ENCODE data around the gene PIK3AP1. TPM values are rescaled to one million over a fixed set of nuclear protein-coding genes. Genes with fewer than 3 reads are reported as not detected.

The PIK3AP1 gene
- total RNA-seq, 4 donors from 2014 or later: 1.4 to 3.2 (median 2.8) TPM

DNA sequence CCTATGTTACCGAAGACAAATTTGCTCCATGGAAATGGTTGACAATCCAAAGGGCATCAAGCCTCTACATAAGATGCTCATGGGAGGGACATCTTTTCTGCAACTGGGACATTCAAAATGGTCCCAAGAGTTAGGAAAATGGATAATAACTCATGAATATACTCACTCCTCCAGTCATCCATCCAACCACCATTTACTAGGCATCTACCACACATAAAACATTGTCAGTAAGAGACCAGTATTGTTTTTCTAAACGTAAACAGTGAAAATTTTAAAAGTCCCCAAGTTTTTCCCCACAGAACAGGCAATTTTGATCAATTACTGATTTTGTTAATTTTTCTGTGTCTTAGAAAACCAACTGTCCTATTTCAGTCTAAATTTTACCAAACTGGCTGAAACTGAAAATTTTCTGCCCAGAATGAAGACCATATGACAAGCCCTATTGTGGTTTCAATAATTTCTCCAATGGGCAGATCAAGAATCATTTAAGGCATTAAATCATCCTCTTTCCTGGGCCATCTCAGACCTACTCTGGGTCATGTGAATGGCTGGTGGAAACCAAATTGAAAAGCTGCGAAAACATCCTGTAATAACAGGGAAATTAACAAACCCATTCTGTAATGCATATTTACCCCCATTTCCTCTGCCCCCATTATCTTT, 24.2 kb downstream of the PIK3AP1 start:
- in situ Hi-C loops (cut with MboI; ENCODE audit: low sequenced_read_pairs in 4 of 4): no loop called here
- H3K4me1 ChIP-seq: no peaks in the 10 kb centered on the region
- H3K36me3 ChIP-seq: no peaks in the 10 kb centered on the region
- no peak overlapping the region for H3K4me3 ChIP-seq
- no peak for TF ChIP-seq POLR2A (IDR thresholded peaks at IDR 0.05)
- TF ChIP-seq, protein P1, sequence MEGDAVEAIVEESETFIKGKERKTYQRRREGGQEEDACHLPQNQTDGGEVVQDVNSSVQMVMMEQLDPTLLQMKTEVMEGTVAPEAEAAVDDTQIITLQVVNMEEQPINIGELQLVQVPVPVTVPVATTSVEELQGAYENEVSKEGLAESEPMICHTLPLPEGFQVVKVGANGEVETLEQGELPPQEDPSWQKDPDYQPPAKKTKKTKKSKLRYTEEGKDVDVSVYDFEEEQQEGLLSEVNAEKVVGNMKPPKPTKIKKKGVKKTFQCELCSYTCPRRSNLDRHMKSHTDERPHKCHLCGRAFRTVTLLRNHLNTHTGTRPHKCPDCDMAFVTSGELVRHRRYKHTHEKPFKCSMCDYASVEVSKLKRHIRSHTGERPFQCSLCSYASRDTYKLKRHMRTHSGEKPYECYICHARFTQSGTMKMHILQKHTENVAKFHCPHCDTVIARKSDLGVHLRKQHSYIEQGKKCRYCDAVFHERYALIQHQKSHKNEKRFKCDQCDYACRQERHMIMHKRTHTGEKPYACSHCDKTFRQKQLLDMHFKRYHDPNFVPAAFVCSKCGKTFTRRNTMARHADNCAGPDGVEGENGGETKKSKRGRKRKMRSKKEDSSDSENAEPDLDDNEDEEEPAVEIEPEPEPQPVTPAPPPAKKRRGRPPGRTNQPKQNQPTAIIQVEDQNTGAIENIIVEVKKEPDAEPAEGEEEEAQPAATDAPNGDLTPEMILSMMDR (IDR thresholded peaks at IDR 0.05 in 4 of 5, conservative IDR thresholded peaks at IDR 0.05 in 1 of 5): no peak
- no peak for DNase-seq
- no peak overlapping the region for H3K27ac ChIP-seq
- no peak for ATAC-seq
- H3K27me3 ChIP-seq: no peaks in the 10 kb centered on the region
- intact Hi-C loops (cut with DNase I; ENCODE audit: low total_unique reads): no loop called here
- H3K9me3 ChIP-seq: no peaks in the 10 kb centered on the region

DNA sequence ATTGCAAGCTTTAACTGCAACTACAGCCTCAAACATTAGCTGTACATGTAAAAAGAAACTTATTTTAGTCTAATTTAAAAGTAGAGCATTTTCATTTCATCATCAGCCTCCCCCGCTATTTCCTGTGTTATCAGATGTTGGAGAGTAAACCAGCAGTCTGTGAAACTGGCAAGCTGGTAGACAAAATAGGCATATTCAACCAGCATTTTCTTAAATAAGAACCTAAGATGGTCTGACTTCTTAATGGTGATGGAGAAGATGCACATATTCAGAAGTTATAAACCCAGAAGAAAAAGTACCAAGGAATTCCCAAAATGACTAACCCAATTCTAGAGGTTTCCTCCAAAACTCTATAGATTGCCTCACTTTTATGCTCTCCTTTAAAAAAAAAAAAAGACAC, 24.9 kb downstream of the PIK3AP1 start:
- Histone ChIP-seq H3K4me1 (no peaks in the 10 kb centered on the region), H3K9me3 (no peaks in the 10 kb centered on the region), H3K4me3 (no peak overlapping the region), H3K27ac (no peak overlapping the region), H3K36me3 (no peaks in the 10 kb centered on the region), H3K27me3 (no peaks in the 10 kb centered on the region)
- ATAC-seq (no peak), DNase-seq (no peak)
- in situ Hi-C loops (cut with MboI; ENCODE audit: low sequenced_read_pairs in 4 of 4) (no loop called here), intact Hi-C loops (cut with DNase I; ENCODE audit: low total_unique reads) (no loop called here)
- TF ChIP-seq, protein P1 (IDR thresholded peaks at IDR 0.05 in 4 of 5, conservative IDR thresholded peaks at IDR 0.05 in 1 of 5): no peak
- TF ChIP-seq POLR2A (IDR thresholded peaks at IDR 0.05): no peak

DNA sequence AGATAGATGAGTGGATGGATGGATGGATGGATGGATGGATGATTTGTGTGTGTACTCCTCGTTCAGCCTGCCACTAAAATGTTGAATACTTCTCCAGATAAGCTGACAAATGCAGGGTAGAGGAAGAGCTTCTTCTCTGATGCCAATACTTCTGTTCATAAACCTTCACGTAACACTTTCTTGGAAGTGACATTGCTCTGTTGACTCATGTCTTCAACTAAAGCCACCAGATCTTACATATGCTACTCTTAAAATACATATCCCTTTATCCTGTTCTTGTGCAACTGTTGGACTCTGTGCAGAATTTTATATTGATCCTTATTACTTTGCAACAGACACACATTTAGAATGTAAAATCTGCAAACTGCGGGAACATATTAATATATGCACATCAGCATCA, 26.9 kb downstream of the PIK3AP1 start:
- Histone ChIP-seq H3K4me1 (no peaks in the 10 kb centered on the region), H3K4me3 (no peak overlapping the region), H3K27ac (no peak overlapping the region), H3K36me3 (no peaks in the 10 kb centered on the region), H3K27me3 (no peaks in the 10 kb centered on the region), H3K9me3 (no peaks in the 10 kb centered on the region)
- TF ChIP-seq, protein P1 (IDR thresholded peaks at IDR 0.05 in 4 of 5, conservative IDR thresholded peaks at IDR 0.05 in 1 of 5): no peak
- no peak for TF ChIP-seq POLR2A (IDR thresholded peaks at IDR 0.05)
- ATAC-seq (no peak), DNase-seq (no peak)
- in situ Hi-C loops (cut with MboI; ENCODE audit: low sequenced_read_pairs in 4 of 4): no loop called here
- intact Hi-C loops (cut with DNase I; ENCODE audit: low total_unique reads): no loop called here

DNA sequence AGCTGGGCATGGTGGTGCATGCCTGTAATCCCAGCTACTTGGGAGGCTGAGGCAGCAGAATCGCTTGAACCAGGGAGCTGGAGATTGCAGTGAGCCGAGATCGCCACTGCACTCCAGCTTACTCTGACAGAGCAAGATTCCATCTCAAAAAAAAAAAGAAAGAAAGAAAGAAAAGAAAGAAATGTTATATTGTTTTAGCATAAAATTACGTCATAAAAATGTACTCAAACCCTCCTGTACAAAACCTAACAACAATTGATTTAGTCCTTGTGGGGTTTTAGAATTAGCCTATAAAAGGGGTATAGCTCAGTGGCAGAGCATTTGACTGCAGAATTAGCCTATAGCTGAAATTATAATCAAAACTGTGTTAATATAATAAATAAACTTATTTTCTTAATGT, 27.9 kb downstream of the PIK3AP1 start:
- no peak for TF ChIP-seq POLR2A (IDR thresholded peaks at IDR 0.05)
- TF ChIP-seq, protein P1 (IDR thresholded peaks at IDR 0.05 in 4 of 5, conservative IDR thresholded peaks at IDR 0.05 in 1 of 5): no peak
- DNase-seq (no peak), ATAC-seq (no peak)
- no peaks in the 10 kb centered on the region for H3K9me3 ChIP-seq
- H3K27me3 ChIP-seq: no peaks in the 10 kb centered on the region
- H3K36me3 ChIP-seq: no peaks in the 10 kb centered on the region
- no peak overlapping the region for H3K27ac ChIP-seq
- intact Hi-C loops (cut with DNase I; ENCODE audit: low total_unique reads) (no loop called here), in situ Hi-C loops (cut with MboI; ENCODE audit: low sequenced_read_pairs in 4 of 4) (no loop called here)
- H3K4me1 ChIP-seq: no peaks in the 10 kb centered on the region
- no peak overlapping the region for H3K4me3 ChIP-seq

DNA sequence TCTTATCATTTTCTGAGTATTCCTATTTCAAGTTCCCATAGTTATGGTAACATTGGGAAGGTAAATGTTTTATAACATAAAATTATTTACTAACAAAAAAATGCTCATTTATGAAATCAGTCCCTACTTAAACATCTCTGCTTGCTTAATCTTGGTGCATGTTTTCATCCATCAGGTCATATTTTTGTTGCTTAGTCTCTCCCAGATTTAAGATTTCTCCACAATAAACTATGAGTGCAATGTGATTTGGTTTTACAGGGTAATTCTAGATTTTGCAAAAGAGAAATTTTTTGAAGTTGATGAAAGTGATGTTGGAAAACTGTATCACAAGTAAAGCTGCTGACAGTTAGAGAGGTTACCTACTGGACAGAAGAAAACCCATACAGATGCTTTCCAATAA, 28.6 kb downstream of the PIK3AP1 start:
- no peak for DNase-seq
- H3K36me3 ChIP-seq: no peaks in the 10 kb centered on the region
- in situ Hi-C loops (cut with MboI; ENCODE audit: low sequenced_read_pairs in 4 of 4): no loop called here

More for the DNA sequence above, 28.6 kb downstream of the PIK3AP1 start:
- Histone ChIP-seq H3K27ac (no peak overlapping the region), H3K27me3 (no peaks in the 10 kb centered on the region), H3K4me3 (no peak overlapping the region), H3K4me1 (no peaks in the 10 kb centered on the region), H3K9me3 (no peaks in the 10 kb centered on the region)
- TF ChIP-seq, protein P1 (IDR thresholded peaks at IDR 0.05 in 4 of 5, conservative IDR thresholded peaks at IDR 0.05 in 1 of 5): no peak
- no peak for TF ChIP-seq POLR2A (IDR thresholded peaks at IDR 0.05)
- ATAC-seq: no peak
- intact Hi-C loops (cut with DNase I; ENCODE audit: low total_unique reads): no loop called here

Data from gastrocnemius medialis (tissue), 4 donors.